T follicular helper cell (primary cell): ENCODE results near the gene AP3B1.
"Not testable (repeated sequence)": the region's sequence is repeated elsewhere in the genome, so short reads cannot be mapped to it uniquely, and the experiment has no call there.

ENCODE experiments used
- DNase-seq: peaks from one replicate; pipeline ENCODE4 v3.0.0-alpha.2; 2020; ENCODE audit warnings: low read depth

Gene AP3B1

DNA sequence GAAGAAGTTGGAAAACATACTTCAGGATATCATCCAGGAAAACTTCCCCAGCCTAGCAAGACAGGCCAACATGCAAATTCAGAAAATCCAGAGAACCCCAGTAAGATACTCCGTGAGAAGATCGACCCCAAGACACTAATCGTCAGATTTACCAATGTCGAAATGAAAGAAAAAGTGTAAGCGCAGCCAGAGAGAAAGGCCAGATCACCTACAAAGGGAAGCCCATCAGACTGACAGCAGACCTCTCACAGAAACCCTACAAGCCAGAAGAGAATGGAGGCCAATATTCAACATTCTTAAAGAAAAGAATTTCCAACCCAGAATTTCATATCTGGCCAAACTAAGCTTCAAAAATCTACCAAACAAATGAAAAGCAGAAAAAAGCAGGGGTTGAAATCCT lies 227.8 kb downstream of the AP3B1 start:
- DNase-seq: not testable (repeated sequence)

DNA sequence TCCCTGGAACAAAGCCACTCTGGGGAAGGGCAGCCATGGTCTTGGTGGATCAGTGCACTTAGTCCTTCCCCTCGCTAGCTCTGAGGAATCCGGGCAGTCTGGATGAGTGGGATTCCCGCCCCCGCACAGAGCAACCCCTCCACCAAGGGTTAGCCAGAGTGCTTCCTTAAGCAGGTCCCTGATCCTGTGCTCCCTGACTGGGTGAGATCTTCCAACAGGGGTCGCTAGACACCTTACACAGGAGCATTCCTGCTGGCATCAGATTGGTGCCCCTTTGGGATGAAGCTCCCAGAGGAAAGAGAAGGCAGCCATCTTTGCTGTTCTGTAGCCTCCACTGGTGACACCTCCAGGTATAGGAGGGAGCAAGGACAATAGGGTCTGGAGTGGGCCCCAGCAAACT lies 228.8 kb downstream of the AP3B1 start:
- no peak for DNase-seq

- DNase-seq: no peak
Measured at GRCh38 chr5:78064941-78065472, 229.5 kb downstream of the AP3B1 start.

DNA sequence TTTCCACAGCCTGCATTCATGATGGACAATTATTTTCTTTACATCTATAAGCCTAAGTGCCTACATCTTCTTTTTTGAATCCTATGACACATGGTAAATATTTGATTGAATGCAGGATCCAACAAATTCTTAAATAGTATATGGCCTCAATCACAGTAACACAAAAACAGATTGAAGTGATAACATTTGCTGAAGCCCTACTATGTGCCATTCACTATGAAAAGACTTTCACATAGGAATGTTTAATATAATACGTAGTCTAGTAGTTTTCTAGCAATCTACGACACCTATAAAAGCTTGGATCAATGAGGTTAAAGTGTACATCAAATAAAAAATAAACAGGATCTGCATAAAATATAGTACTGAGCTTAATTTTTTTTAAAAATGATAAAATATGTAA lies 231.0 kb downstream of the AP3B1 start:
- no peak for DNase-seq

DNA sequence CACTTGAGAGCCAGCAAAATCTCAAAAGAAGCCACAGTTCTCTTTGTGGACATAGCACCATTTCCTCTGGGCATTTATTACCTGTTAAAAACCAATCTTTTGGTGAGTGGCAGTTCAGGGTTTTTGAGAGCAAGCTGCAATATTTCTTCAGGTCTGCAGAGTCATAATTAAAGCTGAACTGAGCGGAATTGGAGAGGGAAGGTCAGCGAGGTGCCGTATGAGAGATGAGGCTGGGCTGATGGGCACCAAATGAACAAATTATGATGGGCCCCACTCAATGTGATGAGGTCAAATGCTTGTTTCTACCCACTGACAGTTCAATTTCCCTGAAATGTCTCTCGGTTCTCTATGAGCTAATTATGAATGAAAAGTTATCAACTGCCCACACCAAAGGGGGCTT lies 231.9 kb downstream of the AP3B1 start:
- DNase-seq: no peak

DNA sequence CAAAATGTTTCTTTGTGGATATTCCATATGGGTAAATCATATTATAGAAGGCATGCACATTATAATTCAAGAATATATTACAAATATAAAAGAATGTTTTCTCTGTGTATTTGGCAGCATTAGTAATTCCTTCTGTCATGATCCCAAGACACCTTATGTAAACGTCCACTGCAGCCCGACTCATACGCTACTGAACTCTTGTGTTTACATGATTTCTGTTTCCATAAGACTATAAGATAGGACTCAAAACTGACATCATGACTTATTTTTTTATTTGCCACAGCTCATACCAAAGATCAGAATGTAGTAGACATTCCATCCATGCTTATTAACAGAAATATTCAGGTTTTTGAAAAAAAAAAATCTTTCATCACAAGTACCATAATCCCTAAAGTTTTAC lies 234.1 kb downstream of the AP3B1 start:
- DNase-seq: no peak

DNA sequence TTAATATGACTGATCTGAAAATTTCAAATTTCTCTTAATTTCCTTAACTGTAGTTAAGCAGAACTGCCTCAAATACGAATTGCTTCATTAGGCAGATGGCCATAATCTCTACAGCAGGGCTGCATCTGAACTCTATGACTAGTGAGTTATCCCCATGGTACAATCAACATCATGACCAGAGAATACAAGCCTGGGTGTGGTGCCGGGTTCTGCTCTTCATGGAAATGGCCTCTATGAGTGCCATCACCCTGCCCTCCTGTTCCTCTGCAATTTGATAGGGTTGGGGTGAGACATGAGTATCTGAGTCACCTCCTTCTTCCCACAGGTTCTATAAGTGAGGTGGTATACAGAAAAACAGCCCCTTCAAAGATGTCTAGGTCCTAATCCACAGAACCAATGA lies 235.9 kb downstream of the AP3B1 start:
- no peak for DNase-seq

DNA sequence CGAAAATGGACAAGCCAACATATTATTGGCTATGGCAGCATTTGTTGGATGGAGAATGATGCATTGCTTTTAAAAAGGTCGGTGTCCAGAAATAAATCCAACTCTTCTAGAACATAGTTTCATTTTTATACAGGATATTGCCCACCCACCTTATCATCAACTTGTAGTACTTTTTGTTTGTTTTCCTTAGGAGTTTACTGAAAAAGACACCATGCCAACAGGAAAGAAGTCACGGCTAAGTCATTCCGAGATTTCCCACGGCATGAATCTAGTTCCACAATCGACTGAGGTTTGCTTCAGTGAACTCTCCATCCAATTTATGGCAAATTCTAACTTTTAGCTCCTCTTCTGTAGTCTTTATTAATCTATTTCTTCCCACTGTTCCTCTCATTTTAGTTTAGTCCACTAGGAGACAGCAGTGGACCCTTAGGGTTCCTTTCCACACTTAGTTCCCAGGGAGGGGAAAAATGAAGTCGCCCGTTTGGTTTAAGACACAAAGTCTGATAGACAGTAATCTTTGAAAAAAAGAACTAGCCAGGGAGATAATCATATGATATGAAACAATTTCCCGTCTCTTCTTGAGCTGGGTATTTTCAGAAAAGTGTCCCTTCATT lies 237.5 kb downstream of the AP3B1 start:
- DNase-seq: no peak

DNA sequence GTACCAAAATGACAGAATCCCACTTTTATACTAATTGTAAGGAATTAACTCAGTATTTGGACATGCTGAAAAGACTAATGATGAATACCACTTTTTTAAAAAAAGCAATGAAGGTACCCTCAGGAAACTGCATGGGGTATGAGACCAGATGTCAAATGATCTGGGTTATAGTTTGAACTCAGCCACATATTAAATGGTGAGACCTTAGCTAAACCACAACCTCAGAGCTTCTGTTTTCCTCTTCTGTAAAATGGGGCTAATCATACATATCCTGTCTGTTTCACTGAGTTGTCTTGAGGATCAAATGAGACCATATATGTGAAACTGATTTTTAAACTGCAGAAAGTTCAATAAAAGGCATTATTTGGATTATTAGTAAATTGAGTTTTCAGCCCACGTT lies 238.4 kb downstream of the AP3B1 start:
- no peak for DNase-seq

DNA sequence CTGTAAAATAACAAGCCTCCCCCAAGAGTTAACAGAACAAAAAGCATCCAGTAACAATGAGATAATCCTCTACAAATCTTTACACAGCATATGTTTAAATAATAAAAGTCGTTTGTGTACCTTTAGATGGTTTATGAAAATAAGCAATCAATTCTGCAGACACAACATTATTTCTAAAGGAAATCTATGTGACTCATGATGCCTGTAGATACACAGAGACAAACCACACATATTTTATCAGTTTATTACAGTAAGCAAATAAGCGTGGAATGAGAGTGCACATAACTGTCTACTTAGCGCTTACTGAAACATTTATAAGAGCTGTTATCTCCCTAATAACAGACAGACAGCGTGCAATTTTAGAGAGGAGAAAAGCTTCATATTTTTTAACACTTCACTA lies 243.6 kb downstream of the AP3B1 start:
- no peak for DNase-seq

DNA sequence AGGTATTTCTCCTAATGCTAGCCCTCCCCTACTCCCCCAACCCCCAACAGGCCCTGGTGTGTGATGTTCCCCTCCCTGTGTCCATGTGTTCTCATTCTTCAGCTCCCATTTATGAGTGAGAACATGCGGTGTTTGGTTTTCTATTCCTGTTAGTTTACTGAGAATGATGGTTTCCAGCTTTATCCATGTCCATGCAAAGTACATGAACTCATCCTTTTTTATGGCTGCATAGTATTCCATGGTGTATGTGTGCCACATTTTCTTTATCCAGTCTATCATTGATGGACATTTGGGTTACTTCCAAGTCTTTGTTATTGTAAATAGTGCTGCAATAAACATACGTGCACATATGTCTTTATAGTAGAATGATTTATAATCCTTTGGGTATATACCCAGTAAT lies 247.7 kb downstream of the AP3B1 start:
- not testable (repeated sequence) for DNase-seq

- DNase-seq: no peak
Measured at GRCh38 chr5:78046006-78046405, 248.5 kb downstream of the AP3B1 start.

- no peak for DNase-seq
Measured at GRCh38 chr5:78041805-78042204, 252.7 kb downstream of the AP3B1 start.

DNA sequence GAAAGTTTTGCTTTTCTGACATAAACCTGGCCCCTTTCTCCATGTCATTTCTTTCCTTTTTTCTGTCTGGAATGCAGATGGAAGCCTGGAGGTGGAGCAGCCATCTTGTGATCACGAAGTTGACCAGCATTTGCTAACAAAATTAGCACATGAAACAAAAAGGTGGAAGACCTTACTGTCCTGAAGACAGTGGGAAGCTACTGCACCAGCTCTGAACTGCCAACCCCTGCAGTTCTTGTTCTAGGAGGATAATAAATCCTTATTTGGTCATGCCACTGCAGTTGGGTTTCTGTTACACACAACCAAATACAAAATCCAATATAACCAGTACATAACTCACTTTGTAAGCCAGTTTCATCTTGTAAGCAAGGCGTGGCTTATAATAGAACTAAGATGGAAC lies 269.0 kb downstream of the AP3B1 start:
- no peak for DNase-seq

- DNase-seq: no peak
Measured at GRCh38 chr5:78019744-78020143, 274.8 kb downstream of the AP3B1 start.

DNA sequence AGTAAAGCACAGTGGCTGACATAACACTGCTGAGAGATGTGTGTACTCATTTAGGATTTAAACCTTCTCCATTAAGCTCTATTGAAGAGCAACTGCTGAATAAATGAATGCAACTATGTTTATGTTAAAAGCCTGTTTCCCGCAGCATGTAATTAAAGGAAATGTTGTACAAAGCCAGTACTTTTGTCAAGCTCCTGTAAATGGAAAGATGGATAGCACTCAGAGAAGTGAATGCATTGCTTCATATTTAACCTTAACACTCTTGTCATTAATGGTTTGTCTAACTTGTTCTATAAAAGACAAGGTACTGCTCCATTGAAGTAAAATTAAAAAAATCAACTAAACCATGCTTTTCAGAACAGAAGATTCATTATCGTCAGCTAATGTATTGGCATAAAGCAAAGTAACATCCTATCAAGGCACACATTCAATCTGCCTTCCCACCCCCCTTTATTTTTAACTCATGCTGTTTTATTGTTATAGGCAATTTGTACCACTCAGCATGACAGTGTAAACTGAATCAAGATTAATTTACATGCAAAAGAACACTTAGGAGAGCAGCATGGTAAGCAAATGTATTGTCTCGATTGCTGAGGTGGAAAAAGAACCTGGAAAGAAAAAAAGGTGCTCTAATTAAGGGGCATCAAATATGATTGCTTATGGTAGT lies 277.5 kb downstream of the AP3B1 start:
- DNase-seq: no peak

GRCh38 chr5:78009937-78010527 lies 284.5 kb downstream of the AP3B1 start:
- no peak for DNase-seq

DNA sequence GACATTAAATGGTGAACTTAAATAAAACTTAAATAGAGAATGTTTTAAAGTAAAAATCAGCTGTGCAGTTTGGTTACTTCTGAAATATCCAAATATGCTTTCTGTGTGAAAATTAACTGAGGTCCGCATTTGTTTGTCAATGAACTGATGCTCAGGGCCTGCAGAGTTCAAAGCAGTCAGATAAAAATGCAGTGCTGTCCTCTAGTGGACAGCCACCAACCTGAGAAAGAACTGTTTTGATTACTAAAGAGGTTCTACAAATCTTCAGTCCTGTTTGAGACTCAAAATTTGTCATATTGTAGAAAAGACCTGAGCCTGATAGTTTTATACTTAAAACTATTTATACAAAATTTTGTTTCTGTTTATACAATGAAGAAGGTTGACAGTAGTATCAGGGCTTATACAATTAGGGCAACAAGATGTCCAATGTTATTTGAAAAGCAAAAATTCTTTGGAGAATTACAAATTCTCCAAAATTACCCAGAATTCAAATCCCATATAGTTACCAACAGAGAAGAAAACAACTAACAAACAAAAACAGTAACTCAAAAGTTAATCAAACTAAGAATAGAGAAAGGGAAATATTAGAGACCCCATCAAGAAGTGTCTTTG lies 286.0 kb downstream of the AP3B1 start:
- no peak for DNase-seq

DNA sequence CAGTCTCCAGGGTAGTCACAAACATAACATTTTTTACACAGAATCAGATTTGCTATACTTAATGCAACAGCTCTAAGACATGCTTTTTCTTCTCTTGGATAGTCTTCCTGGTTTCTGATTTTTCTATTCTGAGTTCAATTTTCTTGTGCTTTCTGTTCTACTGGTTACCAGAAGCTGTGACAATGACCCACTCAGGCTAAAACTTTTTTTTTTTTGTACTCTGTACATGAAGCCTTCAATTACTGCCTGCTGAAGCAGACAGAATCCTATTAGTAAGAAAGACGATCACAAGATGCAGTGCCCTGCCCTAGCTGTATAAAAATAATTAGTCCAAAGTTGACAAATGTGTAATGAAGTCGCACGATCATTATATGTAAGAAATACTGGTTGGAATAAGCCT lies 287.3 kb downstream of the AP3B1 start:
- no peak for DNase-seq

DNA sequence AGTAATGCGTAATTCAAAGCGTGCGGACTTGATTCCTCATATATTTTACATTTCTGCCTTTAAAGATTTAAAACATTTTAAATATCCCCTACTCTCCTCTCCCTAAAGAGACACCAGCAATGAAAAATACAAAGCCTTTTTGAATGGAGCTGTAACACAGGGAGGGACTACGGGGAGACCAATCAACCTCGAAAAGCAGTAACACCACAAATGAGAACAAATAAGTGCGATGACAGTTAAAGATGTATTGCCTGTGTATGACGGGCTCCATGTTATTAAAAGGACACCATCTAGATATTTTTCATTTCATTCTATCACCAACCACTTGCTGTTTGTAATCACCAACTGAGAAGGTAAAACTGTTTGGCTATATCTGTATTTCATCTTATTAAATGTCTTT lies 288.0 kb downstream of the AP3B1 start:
- no peak for DNase-seq

DNA sequence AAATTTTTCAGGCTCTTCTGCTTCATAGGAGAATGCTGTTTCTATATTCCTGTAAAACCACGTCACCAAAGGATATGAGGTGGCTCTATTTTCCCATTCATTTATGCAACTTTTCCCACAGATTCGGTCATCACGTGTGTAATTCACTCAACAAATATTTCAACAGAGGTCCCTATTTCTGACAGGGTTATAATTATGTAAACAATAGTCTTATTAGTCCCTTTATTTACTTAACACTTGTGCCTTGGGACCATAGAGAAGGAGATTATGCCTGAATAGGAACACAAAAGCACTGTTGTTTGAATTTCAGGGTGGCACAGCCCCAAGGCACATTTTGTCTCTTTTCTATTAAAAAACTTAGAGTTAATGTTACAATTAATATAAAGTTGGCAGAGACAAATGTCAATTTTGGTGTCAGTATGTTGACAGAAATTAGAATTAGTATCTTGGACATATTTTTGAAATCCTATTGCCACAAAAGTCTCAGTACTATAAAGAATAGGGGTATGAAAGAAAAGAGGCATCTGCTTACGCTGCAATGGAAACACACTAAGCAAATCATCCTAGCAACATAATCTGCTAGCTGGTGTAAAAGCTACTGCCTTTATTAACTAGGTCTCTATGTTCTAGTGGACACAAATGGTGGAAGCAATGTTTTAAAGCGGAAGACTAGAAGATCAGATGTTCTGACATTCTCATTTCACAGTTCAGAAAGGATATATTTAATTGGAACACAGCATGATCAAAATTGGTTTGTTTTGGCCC lies 289.3 kb downstream of the AP3B1 start:
- no peak for DNase-seq

- DNase-seq: no peak
Measured at GRCh38 chr5:78004559-78004958, 289.9 kb downstream of the AP3B1 start.
